Measurements from ENCODE around the gene KIAA0753.

Gene KIAA0753

DNA sequence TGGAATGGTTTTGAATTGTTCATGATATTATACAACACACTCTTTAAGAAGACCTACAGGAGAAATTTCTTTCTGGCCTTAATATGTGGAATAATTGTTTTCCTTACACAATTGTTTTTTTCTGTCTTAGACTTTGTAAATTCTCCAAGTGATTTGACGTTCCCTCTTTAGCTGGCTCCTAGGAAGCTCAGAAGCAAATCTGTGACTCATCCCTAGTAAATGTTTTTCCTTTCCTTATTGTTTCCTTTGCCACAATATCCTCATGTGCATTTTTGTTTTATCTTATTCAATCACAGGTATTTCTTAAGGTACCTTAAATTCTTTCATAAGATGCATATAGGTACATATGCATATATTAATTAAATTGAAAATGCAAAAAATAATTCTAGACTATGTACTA lies 13.5 kb downstream of the KIAA0753 start:
- H3K4me1 ChIP-seq (ENCODE audit: low read length) = no peaks in the 10 kb centered on the region
- H3K9me3 ChIP-seq (replicated peaks; ENCODE audit: insufficient read depth, low read length) = no peaks in the 10 kb centered on the region
- H3K36me3 ChIP-seq (replicated peaks; ENCODE audit: insufficient read depth, low read length) = 0 out of 2 replicates have a peak, but pooled peaks cover 3% of the 10 kb centered on the region
- H3K9me2 ChIP-seq (replicated peaks; ENCODE audit: insufficient read depth, low read length) = no peaks in the 10 kb centered on the region
- H3K79me2 ChIP-seq (ENCODE audit: low read length) = no peaks in the 10 kb centered on the region
- H3K27ac ChIP-seq (ENCODE audit: low read length) = no peak overlapping the region
- H3F3A ChIP-seq (ENCODE audit: insufficient read depth, low read length) = no peaks in the 10 kb centered on the region
- no peak overlapping the region for H3K4me3 ChIP-seq (ENCODE audit: low read length)
- H4K20me1 ChIP-seq (ENCODE audit: insufficient read depth, low read length) = no peaks in the 10 kb centered on the region
- TF ChIP-seq, protein P1, sequence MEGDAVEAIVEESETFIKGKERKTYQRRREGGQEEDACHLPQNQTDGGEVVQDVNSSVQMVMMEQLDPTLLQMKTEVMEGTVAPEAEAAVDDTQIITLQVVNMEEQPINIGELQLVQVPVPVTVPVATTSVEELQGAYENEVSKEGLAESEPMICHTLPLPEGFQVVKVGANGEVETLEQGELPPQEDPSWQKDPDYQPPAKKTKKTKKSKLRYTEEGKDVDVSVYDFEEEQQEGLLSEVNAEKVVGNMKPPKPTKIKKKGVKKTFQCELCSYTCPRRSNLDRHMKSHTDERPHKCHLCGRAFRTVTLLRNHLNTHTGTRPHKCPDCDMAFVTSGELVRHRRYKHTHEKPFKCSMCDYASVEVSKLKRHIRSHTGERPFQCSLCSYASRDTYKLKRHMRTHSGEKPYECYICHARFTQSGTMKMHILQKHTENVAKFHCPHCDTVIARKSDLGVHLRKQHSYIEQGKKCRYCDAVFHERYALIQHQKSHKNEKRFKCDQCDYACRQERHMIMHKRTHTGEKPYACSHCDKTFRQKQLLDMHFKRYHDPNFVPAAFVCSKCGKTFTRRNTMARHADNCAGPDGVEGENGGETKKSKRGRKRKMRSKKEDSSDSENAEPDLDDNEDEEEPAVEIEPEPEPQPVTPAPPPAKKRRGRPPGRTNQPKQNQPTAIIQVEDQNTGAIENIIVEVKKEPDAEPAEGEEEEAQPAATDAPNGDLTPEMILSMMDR (IDR thresholded peaks at IDR 0.05; ENCODE audit: low read length) = no peak
- TF ChIP-seq EZH2 (optimal IDR thresholded peaks at IDR 0.05; ENCODE audit: low read depth, low read length) (no peak), EZH2phosphoT487 (IDR thresholded peaks at IDR 0.05; ENCODE audit: low read length) (no peak)
- H3K4me2 ChIP-seq (ENCODE audit: low read depth, low read length) = no peak overlapping the region
- DNase-seq = no peak
- H3K9ac ChIP-seq (ENCODE audit: low read length) = no peak overlapping the region
- H3K27me3 ChIP-seq (replicated peaks; ENCODE audit: insufficient read depth, low read length) = no peaks in the 10 kb centered on the region
- H2AFZ ChIP-seq (ENCODE audit: low read length) = no peak overlapping the region

DNA sequence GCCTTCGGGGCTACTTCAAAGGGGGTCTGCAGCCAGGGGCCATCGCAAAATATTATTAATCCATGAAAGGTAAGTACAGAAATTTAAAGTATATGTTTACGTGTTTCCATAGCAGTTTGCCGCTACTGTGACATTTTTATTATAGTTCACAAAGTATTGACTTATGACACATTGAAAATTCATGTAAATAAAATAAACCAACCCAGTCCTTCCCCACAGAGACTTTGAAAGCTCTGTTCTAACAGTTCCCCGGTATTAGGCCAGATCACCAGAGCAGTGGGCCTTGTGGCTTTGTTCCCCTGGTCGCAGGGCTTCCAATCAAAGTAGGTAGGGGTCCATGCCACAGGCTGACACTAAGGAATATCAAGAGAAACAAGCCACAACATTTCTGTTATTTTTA lies 13.9 kb downstream of the KIAA0753 start:
- 0 out of 2 replicates have a peak, but pooled peaks cover 3% of the 10 kb centered on the region for H3K36me3 ChIP-seq (replicated peaks; ENCODE audit: insufficient read depth, low read length)
- no peak for DNase-seq
- no peak overlapping the region for H3K4me3 ChIP-seq (ENCODE audit: low read length)

GRCh38 chr17:6623941-6624340 lies 16.6 kb downstream of the KIAA0753 start:
- Histone ChIP-seq H4K20me1 (ENCODE audit: insufficient read depth, low read length) (no peaks in the 10 kb centered on the region), H2AFZ (ENCODE audit: low read length) (no peak overlapping the region), H3K27ac (ENCODE audit: low read length) (no peak overlapping the region), H3K9ac (ENCODE audit: low read length) (no peak overlapping the region), H3K9me2 (replicated peaks; ENCODE audit: insufficient read depth, low read length) (no peaks in the 10 kb centered on the region), H3K4me2 (ENCODE audit: low read depth, low read length) (no peak overlapping the region), H3K4me1 (ENCODE audit: low read length) (no peaks in the 10 kb centered on the region), H3K9me3 (replicated peaks; ENCODE audit: insufficient read depth, low read length) (no peaks in the 10 kb centered on the region), H3F3A (ENCODE audit: insufficient read depth, low read length) (no peaks in the 10 kb centered on the region), H3K36me3 (replicated peaks; ENCODE audit: insufficient read depth, low read length) (no peaks in the 10 kb centered on the region), H3K4me3 (ENCODE audit: low read length) (no peak overlapping the region), H3K79me2 (ENCODE audit: low read length) (no peaks in the 10 kb centered on the region), H3K27me3 (replicated peaks; ENCODE audit: insufficient read depth, low read length) (no peaks in the 10 kb centered on the region)
- TF ChIP-seq, protein P1 (IDR thresholded peaks at IDR 0.05; ENCODE audit: low read length) = no peak
- TF ChIP-seq EZH2 (optimal IDR thresholded peaks at IDR 0.05; ENCODE audit: low read depth, low read length) = no peak
- no peak for TF ChIP-seq EZH2phosphoT487 (IDR thresholded peaks at IDR 0.05; ENCODE audit: low read length)
- DNase-seq = no peak

More for the DNA sequence above, 13.9 kb downstream of the KIAA0753 start:
- Histone ChIP-seq H4K20me1 (ENCODE audit: insufficient read depth, low read length) (no peaks in the 10 kb centered on the region), H3K9me2 (replicated peaks; ENCODE audit: insufficient read depth, low read length) (no peaks in the 10 kb centered on the region), H3K79me2 (ENCODE audit: low read length) (no peaks in the 10 kb centered on the region), H3F3A (ENCODE audit: insufficient read depth, low read length) (no peaks in the 10 kb centered on the region), H3K4me1 (ENCODE audit: low read length) (no peaks in the 10 kb centered on the region), H3K27ac (ENCODE audit: low read length) (no peak overlapping the region), H3K9ac (ENCODE audit: low read length) (no peak overlapping the region), H3K4me2 (ENCODE audit: low read depth, low read length) (no peak overlapping the region), H3K27me3 (replicated peaks; ENCODE audit: insufficient read depth, low read length) (no peaks in the 10 kb centered on the region), H2AFZ (ENCODE audit: low read length) (no peak overlapping the region), H3K9me3 (replicated peaks; ENCODE audit: insufficient read depth, low read length) (no peaks in the 10 kb centered on the region)
- no peak for TF ChIP-seq EZH2 (optimal IDR thresholded peaks at IDR 0.05; ENCODE audit: low read depth, low read length)
- TF ChIP-seq EZH2phosphoT487 (IDR thresholded peaks at IDR 0.05; ENCODE audit: low read length) = no peak
- TF ChIP-seq, protein P1 (IDR thresholded peaks at IDR 0.05; ENCODE audit: low read length) = no peak

Data from MM.1S (cell line).